Measurements from ENCODE around the gene RAB5IF. TPM values are rescaled to one million over a fixed set of nuclear protein-coding genes. Genes with fewer than 3 reads are reported as not detected.

Gene RAB5IF
- total RNA-seq, 5 donors from 2014 or later (not counting 1 experiment from before 2014, with no cell fraction given) = 53.6 to 72.2 (median 59.9) TPM

- POLR2A ChIA-PET = interaction anchor here (0.5 to 0.7 kb wide), 7 partner anchors 13 to 1307 kb away, joined by 3 to 6 read pairs (median 4); partner anchors contain the start of gene EIF6 (in 1 of the 2)
- DNase-seq (peak in 31 of 35 experiments; percentile 14 to 75 (median 36)), ATAC-seq (replicated peaks in 1 of 4) (peak; percentile 45 to 69 (median 58))
- peaks cover 51 to 58% (median 54%) of the 10 kb centered on the region in 3 donors for H3K4me1 Mint-ChIP-seq
- peak overlapping the region; percentile 87 to 92 for H3K27ac Mint-ChIP-seq
- H3K27me3 ChIP-seq (replicated peaks in 1 of 2; ENCODE audit: control insufficient read depth in 2 of 2, extremely low read depth in 1 of 2, insufficient read depth in 2 of 2, low read length in 1 of 2) = no peaks in the 10 kb centered on the region
- H3K4me1 ChIP-seq (ENCODE audit: control insufficient read depth in 1 of 2, extremely low read depth in 1 of 2, insufficient read depth in 2 of 2, low read length in 2 of 2) = peaks cover 7 to 50% of the 10 kb centered on the region in 2 experiments
- H3K36me3 Mint-ChIP-seq = peaks cover 14% of the 10 kb centered on the region
- H3K27ac ChIP-seq (ENCODE audit: low read length) = peak overlapping the region; percentile 59
- no peaks in the 10 kb centered on the region for H3K9me3 Mint-ChIP-seq
- no peaks in the 10 kb centered on the region for H3K27me3 Mint-ChIP-seq
- WGBS (ENCODE audit: insufficient coverage) = 18% methylated on average over 2 of the region's 9 CpGs
- peak overlapping the region; percentile 5 to 59 (median 45) for H3K4me3 Mint-ChIP-seq
- no peaks in the 10 kb centered on the region for H3K9me3 ChIP-seq
- H3K4me3 ChIP-seq (ENCODE audit: control insufficient read depth in 1 of 2, extremely low read depth in 1 of 2, low read length in 1 of 2) = no peak overlapping the region
- peaks cover 0 to 14% of the 10 kb centered on the region in 2 donors for H3K36me3 ChIP-seq (ENCODE audit: control insufficient read depth in 2 of 2, extremely low read depth in 1 of 2, insufficient read depth in 1 of 2, low read length in 1 of 2)
- CTCF ChIA-PET = interaction anchor here (0.6 to 1.4 kb wide), 5 partner anchors 11 to 89 kb away, joined by 3 to 11 read pairs (median 4); partner anchors contain the start of gene RAB5IF (in 2 of the 2)
Measured at GRCh38 chr20:36591854-36592641, 13.5 kb upstream of the RAB5IF start.

DNA sequence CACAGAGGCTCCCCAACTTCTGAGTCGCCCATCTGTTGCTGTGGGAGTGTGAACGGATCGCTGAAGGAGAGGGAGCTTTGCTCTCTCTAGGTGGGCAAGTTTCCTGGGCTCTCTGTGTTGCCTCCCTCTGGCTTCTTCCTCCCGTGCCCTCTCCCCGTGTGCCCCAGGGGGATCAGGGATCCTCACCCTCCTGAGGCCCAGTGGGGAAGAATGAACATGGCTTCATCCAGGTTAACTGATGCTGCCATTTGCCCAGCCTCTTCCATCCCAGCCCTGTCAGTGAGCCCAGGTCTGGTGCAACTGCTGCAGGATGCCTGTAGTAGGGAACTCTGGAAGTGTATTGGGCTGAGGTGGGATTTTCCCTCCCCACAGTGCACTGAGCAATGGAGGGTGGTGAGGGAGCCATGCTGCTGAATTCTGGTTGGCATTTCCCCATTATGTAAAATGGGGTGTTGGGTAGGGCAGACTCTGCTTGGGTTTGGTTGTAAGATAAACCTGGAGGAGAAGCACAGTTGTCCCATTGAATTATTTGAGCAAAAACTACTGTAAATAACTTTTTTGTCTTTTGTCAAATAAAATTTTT, 12.1 kb upstream of the RAB5IF start:
- peak overlapping the region; percentile 83 for H3K27ac ChIP-seq (ENCODE audit: low read length)
- ATAC-seq (replicated peaks in 1 of 4) (no peak), DNase-seq (no peak)
- CTCF ChIA-PET = interaction anchor here (0.6 to 3.4 kb wide), 4 partner anchors 9 to 18 kb away, joined by 3 to 38 read pairs (median 3); partner anchors contain the start of gene RAB5IF (in 2 of the 2)
- POLR2A ChIA-PET = interaction anchor here in 1 of 2 donors (0.9 kb wide), 1 partner anchor 11 kb away, joined by 20 read pairs; no protein-coding TSS in a partner anchor
- Mint-ChIP-seq H3K27ac (peak overlapping the region; percentile 87 to 92), H3K9me3 (no peaks in the 10 kb centered on the region), H3K4me3 (peak overlapping the region in 1 of 3 donors; percentile 45), H3K36me3 (peaks cover 8% of the 10 kb centered on the region), H3K4me1 (peaks cover 44 to 50% (median 46%) of the 10 kb centered on the region in 3 donors), H3K27me3 (no peaks in the 10 kb centered on the region)
- no peaks in the 10 kb centered on the region for H3K27me3 ChIP-seq (replicated peaks in 1 of 2; ENCODE audit: control insufficient read depth in 2 of 2, extremely low read depth in 1 of 2, insufficient read depth in 2 of 2, low read length in 1 of 2)
- peaks cover 7 to 45% of the 10 kb centered on the region in 2 experiments for H3K4me1 ChIP-seq (ENCODE audit: control insufficient read depth in 1 of 2, extremely low read depth in 1 of 2, insufficient read depth in 2 of 2, low read length in 2 of 2)
- H3K9me3 ChIP-seq = no peaks in the 10 kb centered on the region
- H3K36me3 ChIP-seq (ENCODE audit: control insufficient read depth in 2 of 2, extremely low read depth in 1 of 2, insufficient read depth in 1 of 2, low read length in 1 of 2) = peaks cover 0 to 9% of the 10 kb centered on the region in 2 donors
- WGBS (ENCODE audit: insufficient coverage) = no CpG with 5 or more reads among the region's 5 CpGs
- H3K4me3 ChIP-seq (ENCODE audit: control insufficient read depth in 1 of 2, extremely low read depth in 1 of 2, low read length in 1 of 2) = no peak overlapping the region

DNA sequence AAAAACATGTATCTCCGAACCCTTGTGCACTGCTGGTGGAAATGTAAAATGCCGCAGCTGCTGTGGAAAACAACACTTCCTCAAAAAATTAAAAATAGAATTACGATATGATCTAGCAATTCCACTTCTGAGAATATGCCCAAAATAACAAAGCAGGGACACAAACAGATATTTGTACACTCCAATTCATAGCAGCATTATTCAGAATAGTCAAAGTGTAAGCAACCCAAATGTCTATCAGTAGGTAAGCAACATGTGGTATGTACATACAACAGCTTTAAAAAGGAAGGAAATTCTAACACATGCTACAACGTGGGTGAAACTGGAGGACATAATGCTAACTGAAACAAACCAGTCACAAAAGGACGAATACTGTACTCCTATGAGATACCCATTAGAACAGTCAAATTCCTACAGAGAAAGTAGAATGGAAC, 5.7 kb upstream of the RAB5IF start:
- H3K9me3 Mint-ChIP-seq = no peaks in the 10 kb centered on the region
- no peaks in the 10 kb centered on the region for H3K36me3 ChIP-seq (ENCODE audit: control insufficient read depth in 2 of 2, extremely low read depth in 1 of 2, insufficient read depth in 1 of 2, low read length in 1 of 2)
- no peaks in the 10 kb centered on the region for H3K27me3 Mint-ChIP-seq
- ATAC-seq (replicated peaks in 1 of 4) (no peak), DNase-seq (no peak)
- no peak overlapping the region for H3K27ac Mint-ChIP-seq
- H3K4me3 Mint-ChIP-seq = no peak overlapping the region
- H3K4me1 ChIP-seq (ENCODE audit: control insufficient read depth in 1 of 2, extremely low read depth in 1 of 2, insufficient read depth in 2 of 2, low read length in 2 of 2) = peaks cover 2 to 25% of the 10 kb centered on the region in 2 experiments
- no peak overlapping the region for H3K4me3 ChIP-seq (ENCODE audit: control insufficient read depth in 1 of 2, extremely low read depth in 1 of 2, low read length in 1 of 2)
- no peak overlapping the region for H3K27ac ChIP-seq (ENCODE audit: low read length)
- no peaks in the 10 kb centered on the region for H3K9me3 ChIP-seq
- WGBS (ENCODE audit: insufficient coverage) = no CpG with 5 or more reads among the region's 5 CpGs
- no peaks in the 10 kb centered on the region for H3K27me3 ChIP-seq (replicated peaks in 1 of 2; ENCODE audit: control insufficient read depth in 2 of 2, extremely low read depth in 1 of 2, insufficient read depth in 2 of 2, low read length in 1 of 2)
- ChIA-PET CTCF (interaction anchor here in 1 of 2 donors (0.6 kb wide), 1 partner anchor 10 kb away, joined by 3 read pairs; no protein-coding TSS in a partner anchor), POLR2A (interaction anchor here in 1 of 2 donors (0.7 kb wide), 1 partner anchor 43 kb away, joined by 5 read pairs; no protein-coding TSS in a partner anchor)
- H3K36me3 Mint-ChIP-seq = no peaks in the 10 kb centered on the region
- peaks cover 19 to 26% (median 25%) of the 10 kb centered on the region in 3 donors for H3K4me1 Mint-ChIP-seq

DNA sequence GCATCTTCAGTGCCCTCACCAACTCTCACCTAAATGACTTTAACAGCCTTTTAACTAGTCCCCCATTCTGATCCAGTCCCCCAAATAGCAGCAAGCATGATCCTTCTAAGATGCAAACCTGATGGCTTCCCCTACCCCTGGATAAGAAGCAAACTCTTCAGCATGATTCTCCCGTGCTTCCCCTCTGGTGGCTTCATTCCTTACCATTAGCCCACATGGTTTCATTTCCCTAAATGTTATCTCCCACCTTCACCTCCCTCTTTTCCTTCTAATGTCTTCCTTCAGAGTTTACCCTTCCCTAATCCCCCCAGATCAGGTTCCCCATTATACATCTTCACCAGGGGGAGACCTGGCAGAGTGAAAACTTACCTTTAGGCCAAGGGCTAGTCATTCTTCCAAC, 4.0 kb upstream of the RAB5IF start:
- Histone ChIP-seq H3K27ac (ENCODE audit: low read length) (no peak overlapping the region), H3K9me3 (no peaks in the 10 kb centered on the region), H3K4me3 (ENCODE audit: control insufficient read depth in 1 of 2, extremely low read depth in 1 of 2, low read length in 1 of 2) (no peak overlapping the region), H3K4me1 (ENCODE audit: control insufficient read depth in 1 of 2, extremely low read depth in 1 of 2, insufficient read depth in 2 of 2, low read length in 2 of 2) (peaks cover 1 to 19% of the 10 kb centered on the region in 2 experiments), H3K36me3 (ENCODE audit: control insufficient read depth in 2 of 2, extremely low read depth in 1 of 2, insufficient read depth in 1 of 2, low read length in 1 of 2) (no peaks in the 10 kb centered on the region), H3K27me3 (replicated peaks in 1 of 2; ENCODE audit: control insufficient read depth in 2 of 2, extremely low read depth in 1 of 2, insufficient read depth in 2 of 2, low read length in 1 of 2) (no peaks in the 10 kb centered on the region)
- no peak overlapping the region for H3K4me3 Mint-ChIP-seq
- ATAC-seq (replicated peaks in 1 of 4) (no peak), DNase-seq (no peak)
- WGBS (ENCODE audit: insufficient coverage) = 94% methylated on average over 1 of the region's 1 CpG
- ChIA-PET CTCF (interaction anchor here (0.6 to 0.7 kb wide), 3 partner anchors 259 to 859 kb away, joined by 3 to 4 read pairs (median 4); no protein-coding TSS in a partner anchor), POLR2A (no interaction called here)
- peaks cover 0 to 1% of the 10 kb centered on the region in 2 donors for H3K27me3 Mint-ChIP-seq
- H3K36me3 Mint-ChIP-seq = no peaks in the 10 kb centered on the region
- no peaks in the 10 kb centered on the region for H3K9me3 Mint-ChIP-seq
- no peak overlapping the region for H3K27ac Mint-ChIP-seq
- H3K4me1 Mint-ChIP-seq = peaks cover 18 to 24% (median 24%) of the 10 kb centered on the region in 3 donors

DNA sequence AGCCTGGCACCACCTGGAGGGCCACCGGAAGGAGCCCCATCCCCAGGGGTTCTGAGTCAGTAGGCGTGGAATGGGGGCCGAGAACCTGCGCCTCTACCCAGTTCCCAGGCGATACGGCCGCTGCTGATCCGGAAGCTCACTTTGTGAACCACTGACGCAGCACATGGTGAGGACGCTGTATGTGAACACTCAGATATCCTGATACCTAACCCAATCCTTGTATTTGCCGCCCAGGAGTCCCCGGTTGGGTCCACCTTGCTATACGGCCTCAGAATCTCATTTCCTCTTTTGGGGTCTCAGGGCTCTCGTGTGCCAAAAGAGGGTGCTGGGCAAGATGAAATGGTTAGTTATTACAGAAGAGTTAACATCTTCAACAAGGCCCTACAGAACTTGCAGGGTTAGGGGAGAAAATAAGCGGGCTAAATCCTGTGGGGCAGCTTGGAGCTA, 604 bp upstream of the RAB5IF start:
- peaks cover 31 to 41% (median 36%) of the 10 kb centered on the region in 3 donors for H3K4me1 Mint-ChIP-seq
- Histone ChIP-seq H3K27me3 (replicated peaks in 1 of 2; ENCODE audit: control insufficient read depth in 2 of 2, extremely low read depth in 1 of 2, insufficient read depth in 2 of 2, low read length in 1 of 2) (no peaks in the 10 kb centered on the region), H3K27ac (ENCODE audit: low read length) (peak overlapping the region; percentile 96), H3K9me3 (no peaks in the 10 kb centered on the region), H3K4me1 (ENCODE audit: control insufficient read depth in 1 of 2, extremely low read depth in 1 of 2, insufficient read depth in 2 of 2, low read length in 2 of 2) (peaks cover 9 to 38% of the 10 kb centered on the region in 2 experiments), H3K36me3 (ENCODE audit: control insufficient read depth in 2 of 2, extremely low read depth in 1 of 2, insufficient read depth in 1 of 2, low read length in 1 of 2) (peaks cover 4 to 20% of the 10 kb centered on the region in 2 donors), H3K4me3 (ENCODE audit: control insufficient read depth in 1 of 2, extremely low read depth in 1 of 2, low read length in 1 of 2) (peak overlapping the region; percentile 40 to 98)
- DNase-seq = peak in 29 of 35 experiments; percentile 22 to 77 (median 44)
- H3K36me3 Mint-ChIP-seq = peaks cover 9% of the 10 kb centered on the region
- H3K4me3 Mint-ChIP-seq = peak overlapping the region; percentile 97
- peak overlapping the region; percentile 96 for H3K27ac Mint-ChIP-seq
- ATAC-seq (replicated peaks in 1 of 4) = peak; percentile 20 to 38 (median 24)
- H3K27me3 Mint-ChIP-seq = peaks cover 0 to 1% of the 10 kb centered on the region in 2 donors
- 32% methylated on average over 10 of the region's 15 CpGs for WGBS (ENCODE audit: insufficient coverage)
- ChIA-PET CTCF (interaction anchor here (0.6 to 3.3 kb wide), 15 partner anchors 10 to 571 kb away, joined by 3 to 38 read pairs (median 6); partner anchors contain the start of genes NDRG3 (in 1 of the 2), SLA2 (in 1 of the 2) and TGIF2 (in 1 of the 2)), POLR2A (interaction anchor here (0.6 to 1.4 kb wide), 6 partner anchors 9 to 320 kb away, joined by 3 to 20 read pairs (median 4); partner anchors contain the start of genes SLA2 (in 1 of the 2) and TGIF2 (in 1 of the 2))
- no peaks in the 10 kb centered on the region for H3K9me3 Mint-ChIP-seq

All from T-cell (primary cell).